Stimulated activated CD8-positive, alpha-beta memory T cell treated with anti-CD3 and anti-CD28 coated beads, Interleukin-12 subunit alpha, Interleukin-12 subunit beta, amount 100 ng/mL, for 24 hours (primary cell): ENCODE results near the gene SECISBP2L.

Experiments
- DNase-seq: peaks from one replicate; pipeline ENCODE4 v3.0.0-alpha.2; 2020; ENCODE audit errors: extremely low read depth

SECISBP2L gene

DNA sequence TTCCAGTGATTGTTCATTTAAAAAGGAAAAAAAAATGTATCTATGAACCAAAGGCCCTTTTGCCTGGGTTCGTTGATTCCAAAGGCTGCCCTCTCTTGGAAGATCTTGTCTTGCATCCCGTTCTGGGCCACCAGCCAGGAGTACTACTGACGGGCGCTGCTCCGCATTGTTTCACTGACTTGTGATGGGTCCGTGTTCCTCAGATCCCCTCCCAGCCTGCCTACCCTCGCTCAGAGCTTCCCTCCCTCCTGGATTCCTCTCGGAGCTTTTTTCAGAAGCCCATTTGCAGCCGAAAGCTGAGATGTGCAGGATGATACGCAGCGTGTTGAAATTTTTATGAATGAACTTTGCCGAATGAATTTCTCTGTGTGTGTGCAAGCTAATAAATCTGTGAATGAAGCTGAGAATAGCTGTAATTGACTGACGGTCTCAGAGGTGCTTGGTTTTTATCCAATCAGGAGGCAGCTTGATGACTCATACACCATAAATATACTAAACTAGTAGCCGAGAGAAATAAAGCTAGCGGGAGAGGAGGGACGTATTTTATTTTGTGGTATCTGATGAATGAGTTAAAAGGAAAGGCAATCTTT is 82.6 kb downstream of the SECISBP2L start, which contains the start of gene SHC4:
SHC4 (minus strand) TSS at position 396 of the 590 bp plus-strand sequence. CDS start 904 bp downstream, outside the sequence.
- DNase-seq = no peak

- no peak for DNase-seq
These were observed 83.4 kb downstream of the SECISBP2L start for GRCh38 chr15:48962662-48963523.

DNA sequence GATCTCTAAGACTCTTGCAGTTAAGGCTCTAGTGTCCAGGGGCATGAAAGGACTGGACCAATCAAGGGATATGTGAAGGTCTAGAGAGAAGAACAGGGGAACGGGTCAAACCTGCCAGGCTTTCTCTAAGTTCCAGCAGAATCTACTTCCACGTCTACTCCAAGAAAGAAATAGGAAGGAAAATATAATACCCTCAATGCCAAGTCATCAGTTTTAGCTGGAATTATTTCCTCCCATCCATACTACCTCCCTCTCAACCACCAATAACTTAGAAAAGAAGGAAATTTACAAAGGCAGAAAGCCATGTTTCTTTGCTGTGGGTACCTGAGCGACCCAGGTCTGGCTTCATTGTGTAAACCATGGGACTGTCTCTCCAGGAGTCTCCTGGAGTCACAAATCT is 90.3 kb downstream of the SECISBP2L start:
- DNase-seq = no peak

DNA sequence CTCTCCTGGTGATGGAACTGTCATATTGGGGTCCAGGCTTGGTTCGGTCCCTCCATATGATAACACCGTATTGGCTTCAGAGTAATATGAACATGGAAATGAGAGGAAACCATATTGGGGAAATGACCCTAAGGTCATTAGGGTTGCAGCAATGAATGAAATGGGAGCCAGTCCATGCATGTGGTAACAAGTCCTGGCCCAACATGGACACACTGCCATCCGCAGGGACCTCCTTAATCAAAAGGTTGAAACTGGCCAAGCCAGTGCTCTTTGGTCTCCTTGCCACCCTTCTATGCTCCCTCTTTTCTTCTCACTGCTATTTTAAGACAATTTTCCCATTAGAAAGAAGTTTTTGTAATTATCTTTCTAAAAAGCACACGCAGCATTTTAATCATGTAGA is 90.9 kb downstream of the SECISBP2L start:
- no peak for DNase-seq

DNA sequence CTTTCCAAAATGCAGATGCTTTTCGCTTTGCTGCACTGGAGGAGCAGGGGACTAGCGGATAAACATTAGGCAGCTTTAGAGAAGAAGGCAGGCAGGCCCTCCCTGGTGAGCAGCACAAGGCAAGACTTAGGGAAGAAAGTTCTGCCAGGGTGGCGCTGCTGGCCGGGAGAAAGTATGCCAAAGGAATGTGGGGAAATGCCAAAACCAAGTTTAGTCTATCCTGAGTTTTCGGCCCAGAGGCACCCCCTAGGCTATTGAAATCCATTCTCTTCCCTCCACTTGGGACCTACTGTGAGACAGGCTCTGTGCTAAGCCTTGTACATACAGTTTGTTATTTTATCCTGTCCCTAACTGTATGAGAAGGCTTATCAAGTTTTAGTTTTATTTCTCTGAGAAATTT is 91.7 kb downstream of the SECISBP2L start:
- no peak for DNase-seq

DNA sequence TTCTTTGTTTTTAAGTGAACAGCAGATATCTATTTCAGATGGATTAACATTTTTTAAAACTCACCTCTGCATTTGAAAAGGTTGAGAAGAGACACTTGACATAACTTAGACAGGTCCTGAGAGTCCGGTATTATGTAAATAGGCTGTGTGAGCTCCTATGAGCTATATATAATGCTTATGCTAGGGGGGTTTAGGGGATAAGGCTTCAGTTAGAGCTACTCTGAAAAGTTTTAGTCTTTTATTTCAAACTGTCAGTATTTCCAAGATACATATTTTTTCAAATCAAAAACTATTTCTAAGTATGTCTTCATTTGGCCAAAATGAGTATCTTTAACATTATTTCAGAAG is 99.4 kb downstream of the SECISBP2L start:
- no peak for DNase-seq

- DNase-seq = no peak
These were observed 100.0 kb downstream of the SECISBP2L start for GRCh38 chr15:48946074-48946839.

GRCh38 chr15:48945386-48945785 is 100.9 kb downstream of the SECISBP2L start:
- no peak for DNase-seq

DNA sequence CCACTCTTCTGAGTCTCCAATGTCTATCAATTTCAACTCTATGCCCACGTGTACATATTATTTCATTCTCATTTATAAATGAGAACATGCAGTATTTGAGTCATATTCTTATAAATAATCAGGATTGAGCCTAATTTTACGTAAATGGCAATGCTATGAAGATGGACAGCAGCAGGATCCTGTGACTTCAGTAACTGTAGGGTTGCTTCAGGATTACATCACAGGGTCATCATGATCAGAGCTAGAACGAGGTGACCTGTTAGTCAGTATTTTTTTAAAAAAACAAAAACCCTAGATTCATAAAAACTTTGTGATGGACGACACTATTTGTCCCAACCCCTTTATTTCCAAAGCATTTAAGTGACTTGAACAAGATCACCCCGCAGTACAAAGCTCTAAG is 104.3 kb downstream of the SECISBP2L start:
- no peak for DNase-seq

DNA sequence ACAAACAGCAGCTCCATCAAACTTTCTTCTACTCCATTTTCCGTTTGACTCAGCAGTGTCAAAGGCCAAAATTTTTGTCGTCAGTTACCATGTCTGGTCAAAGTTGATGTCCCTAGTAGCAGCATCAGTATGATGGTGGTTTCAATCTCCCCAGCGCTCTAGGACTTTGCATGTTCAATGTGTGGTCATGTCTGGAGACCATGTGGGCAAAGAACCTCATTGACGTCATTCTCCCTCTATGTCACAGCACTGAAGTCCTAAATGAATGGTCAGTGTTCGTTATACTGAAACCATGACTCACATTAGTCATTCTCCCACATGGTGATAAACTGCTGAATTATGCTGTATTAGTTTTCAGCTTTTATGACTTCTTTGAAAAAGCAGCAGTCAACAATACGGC is 105.7 kb downstream of the SECISBP2L start:
- DNase-seq = no peak

DNA sequence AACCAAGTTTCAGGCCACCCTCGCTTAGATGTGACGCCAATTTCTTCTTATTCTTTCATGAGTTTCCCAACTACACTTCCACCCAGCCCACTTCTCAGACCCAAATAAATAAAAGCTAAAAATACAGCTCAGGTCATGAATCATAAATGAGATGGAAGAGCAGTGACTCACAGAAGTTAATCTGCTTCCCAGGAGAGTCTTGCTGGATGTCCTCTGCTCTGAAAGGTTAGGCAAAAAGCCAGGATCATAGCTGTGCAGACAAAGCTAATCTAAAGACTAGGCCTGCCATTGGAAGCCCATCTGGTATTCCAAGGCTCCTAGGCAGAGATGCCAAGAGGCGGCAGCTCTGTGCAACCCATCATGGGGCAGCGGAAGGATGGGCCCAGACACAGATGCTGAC is 106.6 kb downstream of the SECISBP2L start:
- DNase-seq = no peak
